Erythroblast (primary cell): Measurements from ENCODE around the gene SNAP47.

ENCODE experiments used
- GATA1 ChIP-seq: IDR thresholded peaks from 2 replicates; pipeline ENCODE4 v1.6.1; 2011; ENCODE audit warnings: low read depth, mild to moderate bottlenecking, control low read depth, low read length, moderate library complexity
- POLR2A ChIP-seq: IDR thresholded peaks from 2 replicates; pipeline ENCODE4 v1.6.1; 2011; ENCODE audit warnings: mild to moderate bottlenecking, low read length

DNA sequence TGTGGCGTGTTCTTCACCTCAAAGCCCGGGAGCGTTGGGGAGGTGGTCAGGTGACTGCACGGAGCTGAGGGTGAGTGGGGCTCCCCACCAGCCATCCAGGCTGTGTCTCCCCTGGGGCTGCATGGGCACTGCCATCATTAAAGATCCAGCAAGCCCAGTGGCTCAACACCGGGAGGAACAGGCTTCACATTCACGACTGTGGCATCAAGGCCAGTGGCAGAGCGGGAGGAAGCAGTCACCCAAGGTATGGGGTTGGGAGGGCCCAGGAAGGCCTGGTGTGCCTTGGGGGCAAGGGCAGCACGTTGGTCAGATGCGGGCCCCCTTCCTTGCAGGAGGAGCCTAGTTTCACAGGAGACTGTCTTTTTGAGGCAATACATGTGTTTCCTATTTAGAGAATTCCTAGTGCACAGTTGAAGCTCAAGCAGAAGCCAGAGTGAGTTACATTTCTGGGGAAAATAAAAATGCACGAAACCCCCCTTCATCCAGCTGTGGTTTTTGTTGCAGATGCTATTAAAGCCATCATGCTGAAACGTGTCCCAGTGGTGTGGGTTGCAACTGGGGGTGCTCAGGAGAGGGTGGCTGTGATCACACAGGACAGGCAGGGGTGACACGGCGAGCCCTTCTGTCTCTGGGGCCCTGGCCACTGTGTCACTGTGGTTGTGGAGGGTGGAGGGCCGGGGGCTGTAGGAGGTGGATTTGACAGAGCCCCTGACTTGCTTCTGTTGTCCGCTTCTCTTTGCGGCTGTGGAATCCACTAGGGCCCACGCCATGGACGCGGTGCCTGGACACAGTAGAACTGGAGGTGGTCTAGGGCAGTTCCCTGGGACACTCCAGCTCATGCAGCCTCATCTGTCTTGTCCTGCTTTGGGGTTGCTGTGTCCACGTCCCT is 34.1 kb downstream of the SNAP47 start:
- no peak for TF ChIP-seq POLR2A
- no peak for TF ChIP-seq GATA1
